ENCODE measurements around the gene EML2.

GRCh38 chr19:45589768-45590167 lies 49.4 kb downstream of the EML2 start:
- no peak for TF ChIP-seq POLR2AphosphoS5 (IDR thresholded peaks at IDR 0.05; ENCODE audit: low read depth, low read length)
- no peak for TF ChIP-seq POLR2A (IDR thresholded peaks at IDR 0.05; ENCODE audit: low read depth, low read length)
- no peak for TF ChIP-seq TAF1 (IDR thresholded peaks at IDR 0.05; ENCODE audit: borderline replicate concordance, low read depth, low read length)

Measured in GM12892 (cell line).